Fibroblast of skin of back (primary cell): Measurements from ENCODE around the gene GRIN3B.

Source experiments
- DNase-seq: peaks from one replicate; pipeline ENCODE4 v3.0.0-alpha.2; 2013

The GRIN3B gene

GRCh38 chr19:964761-965694 is 35.2 kb upstream of the GRIN3B start:
- no peak for DNase-seq

DNA sequence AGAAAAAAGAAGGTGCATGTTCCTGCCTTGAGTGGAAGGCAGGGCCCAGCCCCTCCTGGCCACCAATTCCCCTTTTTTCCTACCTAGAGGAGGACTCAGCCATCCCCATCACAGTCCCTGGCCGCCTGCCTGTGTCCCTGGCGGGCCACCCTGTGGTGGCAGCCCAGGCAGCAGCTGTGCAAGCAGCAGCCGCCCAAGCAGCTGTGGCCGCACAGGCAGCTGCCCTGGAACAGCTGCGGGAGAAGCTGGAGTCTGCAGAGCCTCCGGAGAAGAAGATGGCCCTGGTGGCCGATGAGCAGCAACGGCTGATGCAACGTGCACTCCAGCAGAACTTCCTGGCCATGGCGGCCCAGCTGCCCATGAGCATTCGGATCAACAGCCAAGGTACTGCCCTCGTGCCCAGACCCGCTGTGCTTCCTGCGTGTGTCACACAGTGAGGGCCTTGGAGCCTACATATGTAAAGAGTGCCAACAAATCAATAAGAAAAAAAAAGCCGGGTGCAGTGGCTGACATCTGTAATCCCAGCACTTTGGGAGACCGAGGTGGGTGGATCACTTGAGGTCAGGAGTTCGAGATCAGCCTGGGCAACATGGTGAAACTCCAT is 33.6 kb upstream of the GRIN3B start:
- no peak for DNase-seq

DNA sequence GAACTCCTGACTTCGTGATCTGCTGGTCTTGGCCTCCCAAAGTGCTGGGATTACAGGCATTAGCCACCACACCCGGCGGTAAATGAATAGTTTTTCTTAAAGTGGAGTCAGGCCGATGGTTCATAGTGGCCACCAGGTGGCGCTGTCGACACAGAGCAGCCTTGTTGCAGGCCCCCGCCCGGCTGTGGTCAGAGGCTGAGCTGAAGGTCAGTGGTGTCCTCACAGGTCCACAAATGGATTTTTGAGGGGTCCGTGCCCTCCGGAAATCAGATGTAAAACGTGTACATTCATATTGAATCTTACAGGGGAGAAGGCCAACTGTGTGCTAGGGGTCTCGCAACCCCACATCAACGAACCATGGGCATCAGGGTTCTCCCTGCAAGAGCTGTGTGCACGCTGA is 29.5 kb upstream of the GRIN3B start:
- no peak for DNase-seq

DNA sequence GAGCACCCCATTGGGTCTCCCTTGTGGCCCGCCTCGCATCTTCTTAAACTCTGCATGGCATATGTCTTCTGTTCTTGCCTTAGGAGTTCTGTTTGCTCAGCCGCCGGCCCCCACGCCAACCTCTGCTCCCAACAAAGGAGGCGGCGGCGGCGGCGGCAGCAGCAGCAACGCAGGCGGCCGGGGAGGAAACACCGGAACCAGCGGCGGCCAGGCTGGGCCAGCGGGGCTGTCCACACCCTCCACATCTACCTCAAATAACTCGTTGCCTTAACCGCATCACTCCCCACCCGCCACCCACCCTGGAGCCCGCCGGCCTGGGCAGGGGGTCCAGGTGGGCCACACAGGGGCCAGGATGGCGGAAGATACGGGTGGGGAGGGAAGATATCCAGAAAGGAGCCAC is 28.4 kb upstream of the GRIN3B start:
- no peak for DNase-seq

- DNase-seq, result no peak
Measured at GRCh38 chr19:972281-972680, 27.9 kb upstream of the GRIN3B start.

DNA sequence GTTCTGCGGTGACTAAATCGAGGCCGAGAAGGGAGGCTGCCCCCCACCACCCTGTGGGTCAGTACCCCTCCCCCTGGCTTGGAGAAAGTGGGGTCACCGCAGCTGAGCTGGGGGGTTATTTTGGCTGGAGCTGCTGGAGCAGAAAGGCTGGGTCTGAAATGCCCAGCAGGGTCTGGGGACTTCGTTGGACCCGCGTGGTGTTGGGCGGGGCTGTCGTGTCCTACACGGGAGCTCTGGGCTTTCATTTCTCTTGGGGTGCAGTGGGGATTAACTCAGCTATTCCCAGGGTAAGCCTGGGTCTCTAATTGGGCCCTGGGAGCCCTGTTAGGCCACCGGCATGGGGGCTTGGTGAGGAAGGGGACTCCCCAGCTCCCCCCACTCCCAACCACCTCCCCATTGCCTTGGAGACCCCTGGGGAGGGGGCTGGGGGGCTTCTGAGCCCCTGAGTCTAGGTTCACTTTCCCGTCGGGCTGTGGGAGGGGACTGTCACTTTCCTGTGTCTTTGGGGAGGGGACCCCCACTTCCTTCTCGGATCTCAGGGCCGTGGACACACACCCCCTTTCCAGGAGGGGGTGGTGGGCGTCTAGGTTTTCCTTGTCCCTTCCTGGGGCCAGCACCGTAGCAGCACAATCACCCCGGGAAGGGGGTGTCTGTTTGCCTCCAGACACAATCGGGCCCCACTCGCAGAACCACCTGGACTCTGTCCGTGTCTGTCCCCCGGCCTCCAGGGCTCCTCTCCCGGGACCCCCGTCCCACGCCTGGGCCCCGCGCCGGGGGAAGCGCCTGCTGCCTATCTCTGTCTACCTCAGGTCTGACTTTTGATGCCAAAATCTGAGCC is 26.3 kb upstream of the GRIN3B start:
- DNase-seq, result no peak

GRCh38 chr19:974564-975257 is 25.5 kb upstream of the GRIN3B start:
- no peak for DNase-seq

DNA sequence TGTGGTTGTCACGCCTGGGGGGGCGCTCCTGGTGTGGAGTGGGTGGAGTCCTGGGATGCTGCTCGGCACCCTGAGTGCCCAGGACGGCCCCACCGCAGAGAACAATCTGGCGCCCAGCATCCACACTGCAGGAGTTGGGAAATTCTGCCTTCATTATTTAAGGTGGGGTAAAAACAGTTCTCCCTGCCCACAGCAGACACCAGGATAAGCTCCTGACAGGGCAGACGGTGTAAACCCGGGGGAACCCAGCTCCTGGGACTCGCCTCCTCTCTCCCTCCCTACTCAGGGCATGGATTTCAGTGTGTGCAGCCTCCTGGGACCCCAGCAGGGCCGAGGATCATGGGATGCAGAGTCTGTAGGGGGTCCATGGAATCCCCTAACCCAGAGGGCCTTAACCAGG is 23.7 kb upstream of the GRIN3B start:
- no peak for DNase-seq

DNA sequence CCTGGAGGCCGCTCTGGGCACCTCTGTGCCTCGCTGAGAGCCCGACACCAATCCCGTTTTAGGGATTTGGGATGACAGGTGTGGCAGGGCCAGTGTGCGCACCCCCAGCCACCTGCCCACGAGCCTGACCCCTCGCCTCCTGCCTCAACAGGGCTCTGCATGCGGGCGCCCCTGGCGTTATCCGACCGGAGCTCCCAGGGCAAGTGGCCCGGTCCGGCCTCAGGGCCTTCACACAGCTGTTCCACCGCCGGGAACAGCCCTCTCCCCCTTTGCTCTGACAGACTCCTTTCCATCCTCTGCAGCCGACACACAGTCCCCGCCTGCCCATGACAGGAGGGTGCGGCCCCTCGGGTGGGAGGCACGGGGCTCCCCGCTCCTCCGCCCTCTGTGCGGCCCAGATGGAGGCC is 23.2 kb upstream of the GRIN3B start:
- DNase-seq, result no peak

DNA sequence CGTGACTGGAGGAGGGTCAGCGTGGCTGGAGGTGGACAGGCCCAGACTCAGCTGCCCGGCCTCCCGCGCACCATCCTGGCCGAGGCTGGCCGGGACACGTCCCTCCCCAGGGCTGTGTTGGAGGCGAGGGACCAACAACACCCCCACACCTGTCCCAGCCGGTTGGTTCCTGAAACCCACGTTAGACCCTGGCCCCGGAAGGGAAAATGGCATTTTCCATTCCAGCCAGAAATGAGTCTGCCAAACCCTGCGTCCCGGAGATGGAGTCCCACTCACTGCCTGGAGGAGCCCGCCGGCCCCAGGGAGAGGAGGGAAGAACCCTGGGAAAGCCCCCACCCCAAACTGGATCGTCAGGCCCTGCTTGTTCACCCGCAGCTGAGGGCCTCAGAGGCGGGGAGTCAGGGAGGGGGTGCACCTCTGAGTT is 20.9 kb upstream of the GRIN3B start:
- DNase-seq, result no peak

GRCh38 chr19:980133-980998 is 19.9 kb upstream of the GRIN3B start:
- no peak for DNase-seq

- peak; percentile 54 for DNase-seq
Measured at GRCh38 chr19:982567-983170, 17.6 kb upstream of the GRIN3B start.

DNA sequence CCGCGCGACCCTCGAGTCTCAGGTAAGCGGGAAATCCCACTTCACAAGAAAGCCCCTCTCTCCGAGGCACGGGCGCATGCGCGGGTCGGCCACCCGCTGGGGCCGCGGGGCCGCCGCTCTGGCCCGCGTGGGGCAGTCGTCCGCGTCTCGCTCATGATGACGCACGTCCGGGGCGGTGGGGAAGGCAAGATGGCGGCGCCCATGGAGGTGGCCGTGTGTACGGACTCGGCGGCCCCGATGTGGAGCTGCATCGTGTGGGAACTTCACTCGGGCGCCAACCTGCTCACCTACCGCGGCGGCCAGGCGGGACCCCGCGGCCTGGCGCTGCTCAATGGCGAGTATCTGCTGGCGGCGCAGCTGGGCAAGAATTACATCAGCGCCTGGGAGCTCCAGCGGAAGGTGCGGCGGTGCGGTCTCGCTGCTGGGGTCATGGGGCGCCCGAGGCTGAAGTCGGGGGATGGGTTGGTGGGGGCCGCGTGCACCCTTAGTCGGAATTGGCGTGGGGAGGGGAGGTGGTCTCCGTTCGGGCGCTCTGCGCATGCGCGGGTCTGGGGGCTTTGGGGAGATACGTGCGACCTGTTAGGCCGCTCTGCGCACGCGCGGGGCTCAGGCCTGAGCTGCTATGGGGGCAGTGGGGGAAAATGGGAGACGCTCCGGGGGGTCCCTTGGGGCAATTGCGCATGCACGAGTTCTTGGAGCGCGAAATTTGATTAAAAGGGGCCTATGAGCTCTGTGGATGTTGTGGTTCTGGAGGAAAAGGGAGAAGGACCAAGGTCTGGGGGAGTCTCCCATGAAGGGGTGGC is 15.9 kb upstream of the GRIN3B start, which contains the start of gene WDR18:
TSS of gene WDR18 (plus strand) at position 181 of the 803 bp plus-strand sequence. CDS start at position 190, 9 bp downstream.
- DNase-seq, result peak; percentile 88

DNA sequence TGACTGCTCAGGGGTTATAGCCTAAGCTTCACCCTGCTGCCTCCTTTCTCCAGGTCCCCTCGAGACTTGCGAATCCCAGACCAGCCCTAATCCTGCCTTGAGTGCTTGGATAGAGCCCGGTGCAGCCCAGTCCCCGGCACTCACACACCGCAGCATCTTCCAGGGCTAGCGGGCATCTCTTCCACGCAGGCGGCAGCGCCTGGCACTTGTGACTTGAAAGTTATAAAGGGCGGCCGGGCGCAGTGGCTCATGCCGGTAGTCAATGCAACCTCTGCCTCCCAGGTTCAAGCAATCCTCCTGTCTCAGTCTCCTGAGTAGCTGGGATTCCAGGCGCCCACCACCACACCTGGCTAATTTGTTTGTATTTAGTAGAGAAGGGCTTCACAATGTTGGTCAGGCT is 14.1 kb upstream of the GRIN3B start:
- no peak for DNase-seq

GRCh38 chr19:988081-988480 is 12.1 kb upstream of the GRIN3B start:
- DNase-seq, result no peak

- DNase-seq, result no peak
Measured at GRCh38 chr19:988510-988909, 11.7 kb upstream of the GRIN3B start.

GRCh38 chr19:989381-990081 is 10.7 kb upstream of the GRIN3B start:
- no peak for DNase-seq

DNA sequence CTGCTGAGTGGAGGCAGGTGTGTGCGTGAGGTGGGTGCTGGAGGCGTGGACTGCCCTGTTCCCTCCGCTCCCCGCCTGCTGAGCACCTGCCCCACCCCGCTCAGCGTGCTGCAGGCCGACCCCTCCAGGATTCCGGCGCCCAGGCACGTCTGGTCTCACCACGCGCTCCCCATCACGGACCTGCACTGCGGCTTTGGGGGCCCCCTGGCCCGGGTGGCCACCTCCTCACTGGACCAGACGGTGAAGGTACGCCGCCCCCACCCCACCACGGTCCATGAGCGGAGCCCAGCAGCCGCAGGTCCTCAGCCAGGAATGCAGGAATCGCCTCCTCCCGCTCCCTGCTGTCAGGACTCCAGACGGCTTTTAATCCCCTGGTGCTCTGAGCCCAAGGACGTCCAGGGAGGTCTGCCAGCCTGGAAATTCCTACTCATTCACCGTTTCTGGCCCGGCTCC is 10.1 kb upstream of the GRIN3B start:
- no peak for DNase-seq

- no peak for DNase-seq
Measured at GRCh38 chr19:990746-991145, 9.5 kb upstream of the GRIN3B start.
